Psoas muscle (tissue), 8 donors: ENCODE results near the gene LCOR. TPM values are rescaled to one million over a fixed set of nuclear protein-coding genes. Genes with fewer than 3 reads are reported as not detected.
A peak's percentile ranks its signal among the peaks of the same experiment; 100 is the strongest.

ENCODE experiments used
- ATAC-seq, 4 donors: fragments of 200-7000 bp; cut with Tn5 transposase; one replicate each; pipeline ENCODE4 v1.9.1; 2020; ENCODE audit warnings: moderate library complexity in 3 of 4, mild to moderate bottlenecking in 2 of 4
- DNase-seq, 2 donors: peaks; one replicate each; pipeline ENCODE4 v3.0.0-alpha.2; 2020
- H3K27ac ChIP-seq: fragments of 200-600 bp; one replicate; pipeline ENCODE4 v1.8.0; 2022
- H3K27me3 ChIP-seq, 3 donors: fragments of 200-600 bp in 1 of 3; one replicate each; pipeline versions ENCODE4 v1.6.1 to v1.8.0; 2013 to 2022; ENCODE audit warnings: low read length in 2 of 3, mild to moderate bottlenecking in 2 of 3, moderate library complexity in 1 of 3; ENCODE audit not compliant: insufficient read depth in 3 of 3
- H3K36me3 ChIP-seq, 2 donors: fragments of 200-600 bp in 1 of 2; one replicate each; pipeline versions ENCODE4 v1.6.1 to v1.8.0; 2013 to 2022; ENCODE audit warnings: low read depth in 1 of 2, mild to moderate bottlenecking in 1 of 2, moderate library complexity in 1 of 2; ENCODE audit not compliant: insufficient read depth in 1 of 2
- H3K4me1 ChIP-seq: fragments of 200-600 bp; one replicate; pipeline ENCODE4 v1.8.0; 2022
- H3K4me3 ChIP-seq: fragments of 200-600 bp; one replicate; pipeline ENCODE4 v1.8.0; 2022; ENCODE audit warnings: mild to moderate bottlenecking
- H3K9me3 ChIP-seq: fragments of 200-600 bp; one replicate; pipeline ENCODE4 v1.8.0; 2022
- WGBS, 3 donors: extraction: QIAGEN DNeasy Blood & Tissue Kit; methylation state at CpG; one replicate each; pipeline versions ENCODE4 v1.1.6 to v1.1.7; 2013; 5-methylcytosine and 5-hydroxymethylcytosine counted together
- intact Hi-C, 2 donors: fragments of 100-400 bp; cut with DNase I; formaldehyde crosslinking; loops; one replicate each; pipeline versions ENCODE4 v1.11.0 to v1.14.2; 2022
- polyA plus RNA-seq, 3 donors: library from polyadenylated mRNA; stranded (reverse); fragments of 200-250 nt; gene quantifications; one replicate each; pipeline ENCODE4 v1.2.3, GENCODE V29; 2013
- total RNA-seq, 4 donors: library from RNA; stranded (reverse); fragmentation: NEBNext Ultra II Directional in 2 of 4; extraction: Animal tissue kit (Norgen Biotek cat#: 25700) in 2 of 4; gene quantifications; one replicate each; pipeline versions ENCODE4 v1.2.1 to v1.2.4, GENCODE V29; 2021 to 2023
- TF ChIP-seq, protein P1 (sequence below): fragments of 200-600 bp; IDR thresholded peaks from one replicate; pipeline ENCODE4 v1.8.0; 2022; ENCODE audit warnings: antibody characterized with exemption
- donor health status: healthy with polysubstance abuse.
- donor health status: DM: no; HTN: no; CAD: no; lungs with moderate emphysema.
- donor health status: Bipolar disorder and iron deficiency.
- donor health status: healthy.
- donor health status: DM: yes; HTN: yes; CAD: no.
- donor health status: DM: no; HTN: no; CAD: no.
- donor health status: DM: no; HTN: no; CAD: no.
- donor health status: DM: yes; HTN: yes; CAD: no.

Gene LCOR
- total and polyA plus RNA-seq, 7 donors, result 1.7 to 30.4 (median 13.6) TPM

GRCh38 chr10:96984541-96985131 lies 152.5 kb downstream of the LCOR start:
- no peak overlapping the region for H3K27ac ChIP-seq
- peaks cover 4 to 17% of the 10 kb centered on the region in 2 donors for H3K36me3 ChIP-seq
- no peaks in the 10 kb centered on the region for H3K27me3 ChIP-seq
- peak overlapping the region; percentile 15 for H3K4me3 ChIP-seq
- H3K9me3 ChIP-seq, result no peaks in the 10 kb centered on the region
- TF ChIP-seq, protein P1, sequence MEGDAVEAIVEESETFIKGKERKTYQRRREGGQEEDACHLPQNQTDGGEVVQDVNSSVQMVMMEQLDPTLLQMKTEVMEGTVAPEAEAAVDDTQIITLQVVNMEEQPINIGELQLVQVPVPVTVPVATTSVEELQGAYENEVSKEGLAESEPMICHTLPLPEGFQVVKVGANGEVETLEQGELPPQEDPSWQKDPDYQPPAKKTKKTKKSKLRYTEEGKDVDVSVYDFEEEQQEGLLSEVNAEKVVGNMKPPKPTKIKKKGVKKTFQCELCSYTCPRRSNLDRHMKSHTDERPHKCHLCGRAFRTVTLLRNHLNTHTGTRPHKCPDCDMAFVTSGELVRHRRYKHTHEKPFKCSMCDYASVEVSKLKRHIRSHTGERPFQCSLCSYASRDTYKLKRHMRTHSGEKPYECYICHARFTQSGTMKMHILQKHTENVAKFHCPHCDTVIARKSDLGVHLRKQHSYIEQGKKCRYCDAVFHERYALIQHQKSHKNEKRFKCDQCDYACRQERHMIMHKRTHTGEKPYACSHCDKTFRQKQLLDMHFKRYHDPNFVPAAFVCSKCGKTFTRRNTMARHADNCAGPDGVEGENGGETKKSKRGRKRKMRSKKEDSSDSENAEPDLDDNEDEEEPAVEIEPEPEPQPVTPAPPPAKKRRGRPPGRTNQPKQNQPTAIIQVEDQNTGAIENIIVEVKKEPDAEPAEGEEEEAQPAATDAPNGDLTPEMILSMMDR, result no peak
- WGBS, 3 donors, result 50 to 53% (median 51%) methylated on average over 14 of the region's 14 CpGs
- intact Hi-C loops, result no loop called here
- ATAC-seq (no peak), DNase-seq (no peak)
- peaks cover 4% of the 10 kb centered on the region for H3K4me1 ChIP-seq

GRCh38 chr10:96986200-96986856 lies 154.2 kb downstream of the LCOR start:
- Histone ChIP-seq H3K36me3 (peaks cover 0 to 8% of the 10 kb centered on the region in 2 donors), H3K4me3 (no peak overlapping the region), H3K4me1 (peaks cover 9% of the 10 kb centered on the region), H3K27ac (no peak overlapping the region), H3K27me3 (no peaks in the 10 kb centered on the region), H3K9me3 (no peaks in the 10 kb centered on the region)
- TF ChIP-seq, protein P1, result no peak
- no peak for ATAC-seq
- 89 to 97% (median 92%) methylated on average over 6 of the region's 6 CpGs for WGBS, 3 donors
- no peak for DNase-seq
- intact Hi-C loops, result no loop called here

DNA sequence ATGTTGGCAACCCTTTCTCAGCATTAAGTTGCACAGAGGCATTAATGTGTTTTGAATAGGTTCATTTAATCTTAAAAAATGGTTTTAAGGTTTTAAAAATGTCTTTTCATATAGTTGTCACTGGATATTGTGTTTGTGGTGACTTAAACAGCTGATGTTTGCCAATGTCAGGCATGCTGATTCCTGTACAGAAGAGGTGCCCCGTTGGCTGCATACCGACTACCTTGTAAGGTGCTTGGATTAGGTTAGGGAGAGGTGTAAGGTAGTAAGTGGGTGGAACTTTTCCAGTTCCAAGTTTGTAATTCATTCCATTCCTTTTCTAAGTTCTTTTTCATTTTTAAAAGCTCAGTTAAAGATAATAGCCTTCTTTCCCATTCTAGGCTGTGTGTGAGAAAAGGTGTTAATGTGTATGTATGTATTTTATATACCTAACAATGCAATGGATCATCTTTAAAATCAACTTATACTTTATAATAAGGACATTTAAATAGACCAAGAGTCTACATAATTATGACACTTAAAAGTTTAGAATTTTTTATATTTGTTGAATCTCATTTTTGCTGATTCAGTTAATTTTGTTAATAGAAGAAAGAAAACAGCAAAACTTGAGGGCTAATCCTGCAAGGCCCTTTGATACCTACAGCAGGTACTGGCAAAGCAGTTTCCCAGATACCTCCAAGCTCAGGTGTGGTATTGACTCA lies 155.2 kb downstream of the LCOR start:
- TF ChIP-seq, protein P1, result no peak
- no peak overlapping the region for H3K27ac ChIP-seq
- no peak overlapping the region for H3K4me3 ChIP-seq
- H3K4me1 ChIP-seq, result peaks cover 14% of the 10 kb centered on the region
- H3K27me3 ChIP-seq, result no peaks in the 10 kb centered on the region
- H3K36me3 ChIP-seq, result no peaks in the 10 kb centered on the region
- WGBS, 3 donors, result 66 to 80% (median 75%) methylated on average over 2 of the region's 2 CpGs
- DNase-seq, result no peak
- H3K9me3 ChIP-seq, result no peaks in the 10 kb centered on the region
- intact Hi-C loops, result no loop called here
- ATAC-seq, result no peak

- H3K9me3 ChIP-seq, result no peaks in the 10 kb centered on the region
- TF ChIP-seq, protein P1, result no peak
- no peaks in the 10 kb centered on the region for H3K36me3 ChIP-seq
- peaks cover 14% of the 10 kb centered on the region for H3K4me1 ChIP-seq
- intact Hi-C loops, result no loop called here
- DNase-seq (no peak), ATAC-seq (no peak)
- H3K27ac ChIP-seq, result no peak overlapping the region
- H3K27me3 ChIP-seq, result no peaks in the 10 kb centered on the region
- WGBS, 3 donors, result 89 to 96% (median 90%) methylated on average over 3 of the region's 3 CpGs
- H3K4me3 ChIP-seq, result no peak overlapping the region
These were observed 155.7 kb downstream of the LCOR start for GRCh38 chr10:96987842-96988175.
